Activated naive CD4-positive, alpha-beta T cell treated with anti-CD3 and anti-CD28 coated beads for 36 hours (primary cell): ENCODE data around the gene STXBP3. TPM values are rescaled to one million over a fixed set of nuclear protein-coding genes. Genes with fewer than 3 reads are reported as not detected.

Experiments
- CTCF ChIA-PET: fragments of 350-600 bp; sonication (Branson Sonifier 250); formaldehyde crosslinking; loops from one replicate; lab custom pipeline; 2021; ENCODE audit warnings: antibody characterized with exemption; lab: Charles Lee
- DNase-seq: peaks from one replicate; pipeline ENCODE4 v3.0.0-alpha.2; 2020
- H3K27ac Mint-ChIP-seq: one replicate; pipeline ENCODE4 v1.8.0; 2021; ENCODE audit warnings: mild to moderate bottlenecking, mixed read lengths
- H3K27me3 Mint-ChIP-seq: one replicate; pipeline ENCODE4 v1.8.0; 2021; ENCODE audit warnings: low read depth, mixed read lengths
- H3K36me3 Mint-ChIP-seq: one replicate; pipeline ENCODE4 v1.8.0; 2021; ENCODE audit warnings: low read depth, mixed read lengths
- H3K4me1 Mint-ChIP-seq: one replicate; pipeline ENCODE4 v1.8.0; 2021; ENCODE audit warnings: low read depth, mixed read lengths
- H3K4me3 Mint-ChIP-seq: one replicate; pipeline ENCODE4 v1.8.0; 2021; ENCODE audit warnings: mild to moderate bottlenecking, moderate library complexity, mixed read lengths
- H3K9me3 Mint-ChIP-seq: one replicate; pipeline ENCODE4 v1.8.0; 2021; ENCODE audit warnings: mixed read lengths
- intact Hi-C: fragments of 100-400 bp; cut with micrococcal nuclease; formaldehyde crosslinking; loops from one replicate; pipeline ENCODE4 v1.15.1; 2023
- total RNA-seq, 2 experiments: library from RNA; stranded (reverse); gene quantifications; one replicate each; pipeline ENCODE4 v1.2.3, GENCODE V29; 2021

Gene STXBP3
- total RNA-seq, 2 experiments from 2014 or later: 29.1 to 30.3 TPM

DNA sequence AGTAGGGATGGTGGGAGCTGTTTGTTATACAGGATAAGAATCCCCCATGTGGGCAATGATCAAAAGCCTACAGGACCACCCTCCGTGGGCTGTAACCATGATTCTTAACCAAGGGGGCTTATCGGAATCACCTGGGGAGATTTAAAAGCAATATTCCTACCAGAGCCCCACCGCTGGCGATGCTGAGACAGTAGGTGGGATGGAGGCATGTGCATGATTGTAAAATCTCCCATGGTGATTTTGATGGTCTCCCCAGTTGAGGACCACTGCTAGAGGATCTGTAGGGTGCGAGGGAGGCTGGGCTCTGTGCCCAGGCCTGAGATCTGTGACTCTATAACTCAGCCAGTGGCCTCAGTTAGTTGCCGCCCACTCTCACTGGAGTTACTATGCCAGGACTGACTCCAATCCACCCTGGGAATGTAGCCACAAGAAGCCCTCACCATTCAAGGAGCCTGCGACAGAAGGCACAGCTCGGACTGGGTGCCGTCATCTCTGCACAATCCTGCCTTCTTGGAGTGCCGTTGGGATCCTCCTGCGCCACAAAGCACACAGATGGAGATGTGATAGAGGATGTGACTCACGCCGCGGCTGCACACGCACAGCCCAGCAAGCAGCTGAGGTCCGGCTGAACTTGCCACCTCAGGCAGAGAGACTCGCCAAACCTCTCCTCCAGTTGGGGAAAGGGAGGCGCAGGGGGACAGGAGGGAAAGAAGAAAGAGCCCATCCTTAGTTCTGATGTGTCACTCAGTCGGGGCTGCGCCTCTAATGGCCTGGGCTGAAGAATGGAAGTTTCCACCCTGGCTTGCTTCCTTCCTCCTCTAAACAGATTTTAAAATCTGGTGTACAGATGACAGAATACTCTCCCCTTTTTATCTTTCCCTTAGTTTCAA is 83.9 kb downstream of the STXBP3 start:
- H3K4me1 Mint-ChIP-seq: no peaks in the 10 kb centered on the region
- no peaks in the 10 kb centered on the region for H3K27me3 Mint-ChIP-seq
- H3K27ac Mint-ChIP-seq: no peak overlapping the region
- no peak for DNase-seq
- CTCF ChIA-PET: interaction anchor here (1.0 to 6.7 kb wide), 9 partner anchors 8 to 74 kb away, joined by 3 to 109 read pairs (median 4); no protein-coding TSS in a partner anchor
- H3K4me3 Mint-ChIP-seq: no peak overlapping the region
- intact Hi-C loops: no loop called here
- H3K9me3 Mint-ChIP-seq: no peaks in the 10 kb centered on the region
- H3K36me3 Mint-ChIP-seq: no peaks in the 10 kb centered on the region

DNA sequence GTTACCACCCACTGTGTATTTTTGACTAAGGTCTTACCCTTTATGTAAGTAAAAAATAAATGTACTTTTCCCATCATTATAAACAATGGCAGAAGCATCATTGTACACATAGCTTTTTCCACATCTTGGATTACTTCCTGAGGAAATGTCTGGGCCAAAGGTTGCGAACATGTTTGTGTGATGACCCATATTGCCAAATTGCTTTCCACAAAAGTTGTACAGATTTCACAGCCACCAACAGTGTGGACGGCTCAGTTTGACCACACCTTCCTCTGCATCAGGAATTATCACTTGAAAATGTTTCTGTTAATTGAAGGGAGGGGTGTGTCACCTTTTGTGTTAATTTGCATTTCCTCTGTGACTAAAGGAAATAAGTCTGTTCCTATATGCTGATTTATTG is 84.8 kb downstream of the STXBP3 start:
- intact Hi-C loops: no loop called here
- Mint-ChIP-seq H3K4me1 (no peaks in the 10 kb centered on the region), H3K36me3 (no peaks in the 10 kb centered on the region), H3K9me3 (no peaks in the 10 kb centered on the region), H3K27me3 (no peaks in the 10 kb centered on the region), H3K27ac (no peak overlapping the region), H3K4me3 (no peak overlapping the region)
- DNase-seq: no peak
- CTCF ChIA-PET: interaction anchor here (0.7 to 6.7 kb wide), 5 partner anchors 8 to 282 kb away, joined by 3 to 109 read pairs (median 4); a partner anchor contains a TSS

DNA sequence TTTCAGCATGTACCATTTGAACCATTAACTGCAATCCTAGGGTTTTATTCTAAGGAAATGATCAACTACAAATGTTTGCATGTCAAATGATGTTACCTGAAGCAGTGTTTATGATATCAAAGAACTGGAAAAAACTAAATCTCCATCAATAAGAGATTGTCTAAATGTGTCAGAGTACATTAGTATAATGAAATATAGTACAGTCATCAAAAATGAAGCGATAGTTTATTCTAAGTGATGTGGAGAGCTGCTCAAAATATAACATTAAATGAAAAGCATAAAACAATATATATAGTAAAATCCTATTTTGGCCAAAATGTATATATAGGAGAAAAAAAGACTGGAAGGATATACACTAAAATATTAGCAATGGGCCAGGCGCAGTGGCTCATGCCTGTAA is 86.5 kb downstream of the STXBP3 start:
- Mint-ChIP-seq H3K4me3 (no peak overlapping the region), H3K9me3 (no peaks in the 10 kb centered on the region), H3K27me3 (no peaks in the 10 kb centered on the region), H3K4me1 (no peaks in the 10 kb centered on the region), H3K27ac (no peak overlapping the region), H3K36me3 (no peaks in the 10 kb centered on the region)
- CTCF ChIA-PET: no interaction called here
- DNase-seq: no peak
- intact Hi-C loops: no loop called here

DNA sequence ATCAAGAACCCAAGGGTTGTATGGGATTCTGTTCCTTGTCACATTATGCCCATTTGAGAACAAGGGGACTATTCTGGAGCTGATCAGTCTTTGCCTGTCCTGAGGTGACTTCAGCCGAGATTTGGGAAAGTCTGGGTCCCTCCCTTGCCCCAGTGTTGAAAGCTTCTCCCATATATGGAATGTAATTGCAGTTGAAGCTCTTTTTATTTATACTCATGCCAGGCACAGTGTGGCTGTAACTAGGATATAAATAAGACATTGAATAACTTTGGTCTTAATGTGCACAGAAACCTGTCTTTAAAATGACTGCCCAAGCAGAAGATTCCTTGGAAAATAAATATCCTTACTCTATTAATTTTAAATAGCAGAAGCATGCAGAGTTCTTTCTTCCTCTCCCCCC is 95.2 kb downstream of the STXBP3 start:
- Mint-ChIP-seq H3K27me3 (no peaks in the 10 kb centered on the region), H3K27ac (no peak overlapping the region), H3K36me3 (no peaks in the 10 kb centered on the region), H3K9me3 (no peaks in the 10 kb centered on the region), H3K4me3 (no peak overlapping the region), H3K4me1 (no peaks in the 10 kb centered on the region)
- CTCF ChIA-PET: interaction anchor here (1.2 kb wide), 1 partner anchor 11 kb away, joined by 3 read pairs; no protein-coding TSS in a partner anchor
- no peak for DNase-seq
- intact Hi-C loops: no loop called here

- Mint-ChIP-seq H3K4me1 (no peaks in the 10 kb centered on the region), H3K27me3 (no peaks in the 10 kb centered on the region), H3K27ac (no peak overlapping the region), H3K4me3 (no peak overlapping the region), H3K36me3 (no peaks in the 10 kb centered on the region), H3K9me3 (no peaks in the 10 kb centered on the region)
- intact Hi-C loops: no loop called here
- CTCF ChIA-PET: interaction anchor here (1.2 kb wide), 1 partner anchor 10 kb away, joined by 3 read pairs; no protein-coding TSS in a partner anchor
- no peak for DNase-seq
Observed at GRCh38 chr1:108842525-108843181, 96.2 kb downstream of the STXBP3 start.

DNA sequence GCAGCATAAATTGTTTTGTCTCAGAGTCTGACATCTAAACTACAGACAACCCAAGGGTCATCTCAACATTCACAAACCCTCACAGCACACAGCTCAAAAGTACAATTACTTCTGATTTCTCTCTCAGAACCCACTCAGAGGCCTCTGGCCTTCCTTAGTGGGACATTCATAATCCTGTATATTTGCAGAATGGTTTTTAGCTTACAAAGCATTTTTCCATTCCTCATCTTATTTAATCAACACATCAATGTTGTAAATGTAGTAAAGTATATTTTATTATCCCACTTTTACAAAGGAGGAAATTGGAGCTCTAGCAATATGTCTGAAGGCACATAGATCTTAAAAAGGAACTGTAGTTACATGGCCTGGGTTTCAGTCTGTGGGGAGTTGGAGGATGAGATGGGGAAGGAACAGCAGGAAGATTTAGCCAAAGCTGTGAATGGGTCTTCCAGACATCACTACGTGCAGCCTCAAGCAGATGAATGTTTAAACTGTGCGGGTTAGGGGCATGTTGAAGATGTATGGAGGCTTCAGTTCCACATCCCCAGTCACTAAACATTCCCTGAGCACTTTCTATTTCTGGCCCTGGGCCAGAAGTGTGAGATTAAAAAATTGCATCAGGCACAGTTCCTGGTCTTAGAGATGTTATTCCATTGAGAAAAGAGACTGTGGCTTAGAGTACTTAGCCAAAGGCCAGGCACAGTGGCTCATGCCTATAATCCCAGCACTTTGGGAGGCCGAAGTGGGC is 97.1 kb downstream of the STXBP3 start:
- Mint-ChIP-seq H3K9me3 (no peaks in the 10 kb centered on the region), H3K36me3 (no peaks in the 10 kb centered on the region), H3K27ac (no peak overlapping the region), H3K4me1 (no peaks in the 10 kb centered on the region), H3K27me3 (no peaks in the 10 kb centered on the region), H3K4me3 (no peak overlapping the region)
- intact Hi-C loops: no loop called here
- CTCF ChIA-PET: interaction anchor here (5.0 kb wide), 1 partner anchor 16 kb away, joined by 30 read pairs; no protein-coding TSS in a partner anchor
- DNase-seq: no peak

DNA sequence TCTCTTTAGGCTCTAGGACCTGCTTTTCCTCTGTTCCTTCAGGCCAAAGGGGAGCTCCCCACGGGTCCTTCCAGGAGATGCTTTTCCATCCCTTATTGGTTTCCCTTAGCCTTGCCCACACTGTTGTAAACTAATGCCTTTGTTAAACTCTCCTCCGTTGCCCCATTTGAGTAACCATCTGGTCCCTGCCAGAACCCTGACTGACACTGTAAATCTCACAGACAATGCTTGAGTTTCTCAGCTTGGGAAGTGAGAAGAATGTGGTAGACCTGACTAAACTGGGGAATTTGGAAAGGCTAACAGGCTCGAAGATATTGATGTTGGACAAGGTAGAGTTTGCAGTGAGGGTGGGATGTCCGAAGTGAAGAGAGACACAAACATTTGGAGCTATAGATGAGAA is 99.0 kb downstream of the STXBP3 start:
- CTCF ChIA-PET: interaction anchor here (1.2 to 5.0 kb wide), 2 partner anchors 14 to 18 kb away, joined by 3 to 30 read pairs; no protein-coding TSS in a partner anchor
- Mint-ChIP-seq H3K4me1 (no peaks in the 10 kb centered on the region), H3K9me3 (no peaks in the 10 kb centered on the region), H3K27me3 (no peaks in the 10 kb centered on the region), H3K36me3 (no peaks in the 10 kb centered on the region), H3K4me3 (no peak overlapping the region), H3K27ac (no peak overlapping the region)
- no peak for DNase-seq
- intact Hi-C loops: no loop called here

DNA sequence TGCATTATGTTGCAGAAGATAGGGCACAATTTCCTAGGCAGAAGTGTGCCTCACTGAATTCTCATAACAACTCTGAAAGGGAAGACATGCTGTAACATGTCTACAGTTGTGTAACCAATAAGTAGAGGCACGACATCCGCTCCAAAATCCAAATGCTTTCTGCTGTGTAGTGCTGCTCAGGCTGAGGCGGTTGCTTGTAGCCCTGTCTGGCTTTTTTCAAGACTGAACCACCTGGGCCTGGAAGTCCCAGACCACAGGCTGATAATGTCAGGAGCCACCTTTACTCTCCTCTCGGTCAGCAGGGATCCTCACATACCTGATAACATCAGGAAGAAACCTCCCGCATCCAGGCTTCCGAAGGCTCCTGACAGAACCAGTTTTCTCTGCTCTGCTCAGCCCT is 99.5 kb downstream of the STXBP3 start:
- no peaks in the 10 kb centered on the region for H3K27me3 Mint-ChIP-seq
- CTCF ChIA-PET: interaction anchor here (1.2 to 5.0 kb wide), 2 partner anchors 14 to 18 kb away, joined by 3 to 30 read pairs; no protein-coding TSS in a partner anchor
- no peaks in the 10 kb centered on the region for H3K9me3 Mint-ChIP-seq
- no peaks in the 10 kb centered on the region for H3K36me3 Mint-ChIP-seq
- H3K4me3 Mint-ChIP-seq: no peak overlapping the region
- DNase-seq: no peak
- H3K4me1 Mint-ChIP-seq: no peaks in the 10 kb centered on the region
- H3K27ac Mint-ChIP-seq: no peak overlapping the region
- intact Hi-C loops: no loop called here

GRCh38 chr1:108847494-108847893 is 101.0 kb downstream of the STXBP3 start:
- Mint-ChIP-seq H3K9me3 (no peaks in the 10 kb centered on the region), H3K4me1 (no peaks in the 10 kb centered on the region), H3K27ac (no peak overlapping the region), H3K4me3 (no peak overlapping the region), H3K36me3 (no peaks in the 10 kb centered on the region), H3K27me3 (no peaks in the 10 kb centered on the region)
- CTCF ChIA-PET: interaction anchor here (0.6 to 5.0 kb wide), 2 partner anchors 20 kb away, joined by 3 to 30 read pairs; no protein-coding TSS in a partner anchor
- no peak for DNase-seq
- intact Hi-C loops: no loop called here

DNA sequence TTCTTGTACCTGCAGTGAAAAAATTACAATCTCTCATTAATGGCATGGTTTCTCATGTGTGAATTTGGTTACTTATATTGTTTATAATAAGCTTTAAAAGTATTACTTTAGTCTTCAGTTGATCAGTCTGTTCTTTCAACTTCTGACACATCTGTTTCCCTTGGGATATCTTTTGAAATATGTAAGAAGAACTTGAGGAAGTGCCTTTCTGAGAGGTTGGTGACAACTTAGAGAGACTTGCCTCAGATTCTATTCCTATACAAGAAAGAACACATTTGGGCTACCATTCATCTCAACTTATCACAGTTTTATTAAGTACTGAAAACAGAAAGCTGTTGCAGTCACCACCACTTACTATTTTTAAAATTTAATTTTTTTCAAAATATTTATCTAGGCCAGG is 102.3 kb downstream of the STXBP3 start:
- no peaks in the 10 kb centered on the region for H3K36me3 Mint-ChIP-seq
- CTCF ChIA-PET: interaction anchor here (1.2 to 1.8 kb wide), 2 partner anchors 21 to 23 kb away, joined by 3 to 9 read pairs; no protein-coding TSS in a partner anchor

DNA sequence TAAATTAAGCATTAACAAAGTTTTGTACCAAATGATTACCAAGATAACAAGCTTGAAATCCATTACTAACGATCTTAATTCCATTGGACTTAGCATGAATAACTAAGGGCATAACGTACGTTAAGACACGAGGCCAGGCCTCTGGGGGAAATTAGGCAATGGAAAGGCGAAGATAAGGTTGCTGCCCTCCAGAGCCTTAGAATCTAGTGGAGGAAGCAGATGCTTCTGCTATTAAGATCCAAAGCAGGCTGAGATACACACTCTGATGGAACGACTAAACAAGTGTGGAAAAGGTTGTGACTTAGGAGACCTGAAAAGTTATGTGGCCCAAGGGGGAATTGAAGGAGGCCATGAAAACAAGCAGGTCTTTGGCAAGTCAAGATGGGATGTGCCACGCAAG is 104.5 kb downstream of the STXBP3 start:
- CTCF ChIA-PET: interaction anchor here (1.6 kb wide), 1 partner anchor 23 kb away, joined by 6 read pairs; no protein-coding TSS in a partner anchor
- no peaks in the 10 kb centered on the region for H3K36me3 Mint-ChIP-seq
- no peak overlapping the region for H3K4me3 Mint-ChIP-seq
- no peaks in the 10 kb centered on the region for H3K4me1 Mint-ChIP-seq
- intact Hi-C loops: no loop called here
- peaks cover 5% of the 10 kb centered on the region for H3K27me3 Mint-ChIP-seq
- no peak for DNase-seq
- H3K27ac Mint-ChIP-seq: no peak overlapping the region
- no peaks in the 10 kb centered on the region for H3K9me3 Mint-ChIP-seq

More for the DNA sequence above, 102.3 kb downstream of the STXBP3 start:
- H3K4me3 Mint-ChIP-seq: no peak overlapping the region
- no peak for DNase-seq
- intact Hi-C loops: no loop called here
- H3K4me1 Mint-ChIP-seq: no peaks in the 10 kb centered on the region
- H3K27ac Mint-ChIP-seq: no peak overlapping the region
- H3K27me3 Mint-ChIP-seq: no peaks in the 10 kb centered on the region
- no peaks in the 10 kb centered on the region for H3K9me3 Mint-ChIP-seq

GRCh38 chr1:108851567-108851966 is 105.1 kb downstream of the STXBP3 start:
- no peak for DNase-seq
- Mint-ChIP-seq H3K9me3 (no peaks in the 10 kb centered on the region), H3K27ac (no peak overlapping the region), H3K4me1 (no peaks in the 10 kb centered on the region), H3K27me3 (peaks cover 6% of the 10 kb centered on the region), H3K36me3 (no peaks in the 10 kb centered on the region), H3K4me3 (no peak overlapping the region)
- CTCF ChIA-PET: interaction anchor here (1.6 kb wide), 1 partner anchor 24 kb away, joined by 6 read pairs; no protein-coding TSS in a partner anchor
- intact Hi-C loops: no loop called here
